Lung (tissue), 12 donors: Measurements from ENCODE around the gene OVOL3. TPM values are rescaled to one million over a fixed set of nuclear protein-coding genes. Genes with fewer than 3 reads are reported as not detected.

Experiments
- ATAC-seq: fragments of 200-7000 bp; cut with Tn5 transposase; one replicate; pipeline ENCODE4 v1.9.1; 2020; ENCODE audit warnings: moderate number of reproducible peaks; ENCODE audit not compliant: insufficient read depth, low FRiP score
- DNase-seq, 3 donors: peaks; one replicate each; pipeline ENCODE4 v3.0.0-alpha.2; 2013 to 2017
- H3K27ac ChIP-seq, 2 donors: one replicate each; pipeline ENCODE4 v1.5.1; 2013; ENCODE audit warnings: mild to moderate bottlenecking in 2 of 2, moderate library complexity in 2 of 2, control low read depth in 1 of 2, inconsistent platforms in 1 of 2, low read depth in 1 of 2, low read length in 1 of 2
- H3K27me3 ChIP-seq, 3 donors: one replicate each; pipeline ENCODE4 v1.5.1; 2013; ENCODE audit warnings: low read length in 2 of 3; ENCODE audit not compliant: control insufficient read depth in 3 of 3, insufficient read depth in 3 of 3
- H3K36me3 ChIP-seq, 4 donors: one replicate each; pipeline ENCODE4 v1.5.1; 2013; ENCODE audit warnings: low read length in 4 of 4, mild to moderate bottlenecking in 1 of 4, moderate library complexity in 1 of 4; ENCODE audit not compliant: control insufficient read depth in 4 of 4, insufficient read depth in 4 of 4
- H3K4me1 ChIP-seq, 5 donors: one replicate each; pipeline ENCODE4 v1.5.1; 2013; ENCODE audit warnings: low read length in 5 of 5, mild to moderate bottlenecking in 2 of 5, moderate library complexity in 1 of 5; ENCODE audit not compliant: control insufficient read depth in 5 of 5, insufficient read depth in 5 of 5
- H3K4me3 ChIP-seq: one replicate; pipeline ENCODE4 v1.5.1; 2013; ENCODE audit warnings: mild to moderate bottlenecking, control low read depth, moderate library complexity
- H3K9ac ChIP-seq, 2 donors: one replicate each; pipeline ENCODE4 v1.5.1; 2013; ENCODE audit warnings: low read length in 2 of 2, control low read depth in 1 of 2; ENCODE audit not compliant: insufficient read depth in 1 of 2
- H3K9me3 ChIP-seq, 4 donors: one replicate each; pipeline ENCODE4 v1.5.1; 2013; ENCODE audit warnings: low read length in 3 of 4, mild to moderate bottlenecking in 1 of 4, moderate library complexity in 1 of 4; ENCODE audit not compliant: control insufficient read depth in 4 of 4, insufficient read depth in 3 of 4
- CTCF ChIP-seq: IDR thresholded peaks from 2 replicates; pipeline ENCODE4 v1.5.1; 2012; ENCODE audit warnings: mild to moderate bottlenecking; ENCODE audit errors: control extremely low read depth, extremely low read depth
- WGBS, 2 donors: extraction: QIAGEN DNeasy Blood & Tissue Kit; methylation state at CpG; one replicate each; pipeline ENCODE4 v1.1.7; 2013; 5-methylcytosine and 5-hydroxymethylcytosine counted together
- polyA plus RNA-seq, 2 donors: library from polyadenylated mRNA; stranded (reverse); fragments of 200-250 nt; gene quantifications; one replicate each; pipeline ENCODE4 v1.2.1, GENCODE V29; 2013
- total RNA-seq, 2 donors: library from RNA; depleted of rRNA in 1 of 2; stranded (reverse); fragments of >200 nt in 1 of 2; gene quantifications; one replicate each; pipeline ENCODE4 v1.2.1, GENCODE V29; 2014 to 2021
- donor health status: control.
- donor health status: control.
- donor health status: Bipolar disorder and iron deficiency.
- donor health status: healthy.
- donor health status: DM: yes; HTN: yes; CAD: no.

The OVOL3 gene
- total and polyA plus RNA-seq, 4 donors = not detected

GRCh38 chr19:36079389-36079945 lies 31.5 kb upstream of the OVOL3 start:
- DNase-seq = no peak
- WGBS, 2 donors = 93 to 99% methylated on average over 3 of the region's 3 CpGs
- H3K4me3 ChIP-seq = no peak overlapping the region
- H3K36me3 ChIP-seq = peaks cover 0 to 6% (median 3%) of the 10 kb centered on the region in 4 donors
- no peak for TF ChIP-seq CTCF
- H3K4me1 ChIP-seq = no peaks in the 10 kb centered on the region
- peaks cover 0 to 2% (median 0%) of the 10 kb centered on the region in 4 donors for H3K9me3 ChIP-seq
- no peaks in the 10 kb centered on the region for H3K27me3 ChIP-seq
- H3K9ac ChIP-seq = no peak overlapping the region
- no peak for ATAC-seq
- H3K27ac ChIP-seq = no peak overlapping the region

- DNase-seq (no peak), ATAC-seq (no peak)
- Histone ChIP-seq H3K36me3 (peaks cover 0 to 6% (median 4%) of the 10 kb centered on the region in 4 donors), H3K4me3 (no peak overlapping the region), H3K27ac (no peak overlapping the region), H3K9ac (no peak overlapping the region), H3K4me1 (no peaks in the 10 kb centered on the region), H3K27me3 (no peaks in the 10 kb centered on the region), H3K9me3 (peaks cover 0 to 2% (median 0%) of the 10 kb centered on the region in 4 donors)
- TF ChIP-seq CTCF = no peak
- WGBS, 2 donors = 96 to 97% methylated on average over 3 of the region's 3 CpGs
These were observed 29.6 kb upstream of the OVOL3 start for GRCh38 chr19:36081385-36081784.

- no peak for DNase-seq
- H3K27me3 ChIP-seq = no peaks in the 10 kb centered on the region
- H3K9ac ChIP-seq = no peak overlapping the region
- no peak overlapping the region for H3K4me3 ChIP-seq
- peaks cover 0 to 2% (median 0%) of the 10 kb centered on the region in 4 donors for H3K9me3 ChIP-seq
- peaks cover 0 to 6% (median 4%) of the 10 kb centered on the region in 4 donors for H3K36me3 ChIP-seq
- no peak for TF ChIP-seq CTCF
- H3K27ac ChIP-seq = no peak overlapping the region
- H3K4me1 ChIP-seq = no peaks in the 10 kb centered on the region
- no peak for ATAC-seq
- 95 to 96% methylated on average over 7 of the region's 7 CpGs for WGBS, 2 donors
These were observed 29.0 kb upstream of the OVOL3 start for GRCh38 chr19:36081894-36082293.

- 91 to 95% methylated on average over 13 of the region's 13 CpGs for WGBS, 2 donors
- ATAC-seq (no peak), DNase-seq (no peak)
- no peaks in the 10 kb centered on the region for H3K4me1 ChIP-seq
- no peak overlapping the region for H3K9ac ChIP-seq
- no peak for TF ChIP-seq CTCF
- no peaks in the 10 kb centered on the region for H3K27me3 ChIP-seq
- no peak overlapping the region for H3K27ac ChIP-seq
- H3K4me3 ChIP-seq = no peak overlapping the region
- H3K36me3 ChIP-seq = peaks cover 0 to 6% (median 4%) of the 10 kb centered on the region in 4 donors
- H3K9me3 ChIP-seq = peaks cover 0 to 2% (median 0%) of the 10 kb centered on the region in 4 donors
These were observed 28.0 kb upstream of the OVOL3 start for GRCh38 chr19:36082916-36083315.
